HFF-Myc (cell line): Measurements from ENCODE around the gene FYB1.

ENCODE experiments used
- DNase-seq: peaks from one replicate; pipeline ENCODE4 v3.0.0-alpha.2; 2011; ENCODE audit warnings: low read depth; ENCODE audit errors: extremely low read depth
- H3K4me3 ChIP-seq: replicated peaks from 2 replicates; pipeline ENCODE4 v1.5.1; 2011; ENCODE audit warnings: low read depth, mild to moderate bottlenecking, control low read depth, low read length
- CTCF ChIP-seq: IDR thresholded peaks from 2 replicates; pipeline ENCODE4 v1.5.1; 2012; ENCODE audit warnings: mild to moderate bottlenecking, low read depth, low read length, control low read depth; ENCODE audit errors: missing control alignments

FYB1 gene

GRCh38 chr5:39206630-39207321, 12.6 kb downstream of the FYB1 start:
- no peak overlapping the region for H3K4me3 ChIP-seq
- DNase-seq, result no peak
- TF ChIP-seq CTCF, result no peak

GRCh38 chr5:39205550-39205949, 13.8 kb downstream of the FYB1 start:
- DNase-seq, result no peak
- TF ChIP-seq CTCF, result no peak
- no peak overlapping the region for H3K4me3 ChIP-seq

GRCh38 chr5:39203951-39204350, 15.4 kb downstream of the FYB1 start:
- DNase-seq, result no peak
- no peak overlapping the region for H3K4me3 ChIP-seq
- no peak for TF ChIP-seq CTCF

- no peak for TF ChIP-seq CTCF
- no peak overlapping the region for H3K4me3 ChIP-seq
- no peak for DNase-seq
These were observed 16.0 kb downstream of the FYB1 start for GRCh38 chr5:39203275-39203922.

- DNase-seq, result no peak
These were observed 16.6 kb downstream of the FYB1 start for GRCh38 chr5:39202597-39203274.

More at GRCh38 chr5:39202597-39203274, 16.6 kb downstream of the FYB1 start:
- no peak for TF ChIP-seq CTCF
- H3K4me3 ChIP-seq, result no peak overlapping the region
